Measurements from ENCODE around the gene RSPO1. TPM values are rescaled to one million over a fixed set of nuclear protein-coding genes. Genes with fewer than 3 reads are reported as not detected.

The RSPO1 gene
- total and polyA plus RNA-seq, 2 experiments from 2014 or later, result 0.22 TPM; not detected in 1

GRCh38 chr1:37660664-37661063, 26.0 kb upstream of the RSPO1 start:
- no peaks in the 10 kb centered on the region for H3K27me3 ChIP-seq (replicated peaks; ENCODE audit: insufficient read depth)
- in situ Hi-C loops (cut with MboI), result no loop called here
- no peak for DNase-seq
- H3K36me3 ChIP-seq (ENCODE audit: low read depth), result no peaks in the 10 kb centered on the region
- H3K4me3 ChIP-seq, result no peak overlapping the region
- H3K9me3 ChIP-seq (ENCODE audit: low read depth), result no peaks in the 10 kb centered on the region
- H3K9me2 ChIP-seq (ENCODE audit: insufficient read depth), result no peaks in the 10 kb centered on the region
- no peak overlapping the region for H3K27ac ChIP-seq
- H3K79me2 ChIP-seq (ENCODE audit: insufficient read depth), result no peaks in the 10 kb centered on the region
- no peaks in the 10 kb centered on the region for H3F3A ChIP-seq (ENCODE audit: insufficient read depth)
- no peaks in the 10 kb centered on the region for H4K20me1 ChIP-seq (ENCODE audit: insufficient read depth)
- 71 to 74% methylated on average over 9 to 10 of the region's 10 CpGs for WGBS, 2 experiments (ENCODE audit: low coverage in 1 of 2, low lambda C conversion rate in 2 of 2, missing lambda C conversion rate in 2 of 2)
- no peak overlapping the region for H3K4me2 ChIP-seq (ENCODE audit: unreplicated experiment)
- H2AFZ ChIP-seq, result no peak overlapping the region
- H3K4me1 ChIP-seq (ENCODE audit: insufficient read depth), result no peaks in the 10 kb centered on the region
- H3K9ac ChIP-seq, result no peak overlapping the region
- TF ChIP-seq EZH2 (IDR thresholded peaks at IDR 0.05; ENCODE audit: insufficient read depth, poor library complexity, severe bottlenecking) (no peak), EZH2phosphoT487 (IDR thresholded peaks at IDR 0.05; ENCODE audit: insufficient read depth, low read depth) (no peak)

GRCh38 chr1:37658486-37658885, 23.8 kb upstream of the RSPO1 start:
- Histone ChIP-seq H3K4me2 (ENCODE audit: unreplicated experiment) (no peak overlapping the region), H3K27ac (no peak overlapping the region), H3K27me3 (replicated peaks; ENCODE audit: insufficient read depth) (no peaks in the 10 kb centered on the region), H3F3A (ENCODE audit: insufficient read depth) (no peaks in the 10 kb centered on the region), H3K9me2 (ENCODE audit: insufficient read depth) (no peaks in the 10 kb centered on the region), H3K79me2 (ENCODE audit: insufficient read depth) (no peaks in the 10 kb centered on the region), H3K36me3 (ENCODE audit: low read depth) (no peaks in the 10 kb centered on the region), H3K9me3 (ENCODE audit: low read depth) (no peaks in the 10 kb centered on the region), H3K9ac (no peak overlapping the region), H2AFZ (no peak overlapping the region), H3K4me3 (no peak overlapping the region), H3K4me1 (ENCODE audit: insufficient read depth) (no peaks in the 10 kb centered on the region), H4K20me1 (ENCODE audit: insufficient read depth) (no peaks in the 10 kb centered on the region)
- DNase-seq, result no peak
- TF ChIP-seq EZH2 (IDR thresholded peaks at IDR 0.05; ENCODE audit: insufficient read depth, poor library complexity, severe bottlenecking), result no peak
- no peak for TF ChIP-seq EZH2phosphoT487 (IDR thresholded peaks at IDR 0.05; ENCODE audit: insufficient read depth, low read depth)
- in situ Hi-C loops (cut with MboI), result no loop called here
- WGBS, 2 experiments (ENCODE audit: low coverage in 1 of 2, low lambda C conversion rate in 2 of 2, missing lambda C conversion rate in 2 of 2), result 82 to 84% methylated on average over 6 of the region's 6 CpGs

DNA sequence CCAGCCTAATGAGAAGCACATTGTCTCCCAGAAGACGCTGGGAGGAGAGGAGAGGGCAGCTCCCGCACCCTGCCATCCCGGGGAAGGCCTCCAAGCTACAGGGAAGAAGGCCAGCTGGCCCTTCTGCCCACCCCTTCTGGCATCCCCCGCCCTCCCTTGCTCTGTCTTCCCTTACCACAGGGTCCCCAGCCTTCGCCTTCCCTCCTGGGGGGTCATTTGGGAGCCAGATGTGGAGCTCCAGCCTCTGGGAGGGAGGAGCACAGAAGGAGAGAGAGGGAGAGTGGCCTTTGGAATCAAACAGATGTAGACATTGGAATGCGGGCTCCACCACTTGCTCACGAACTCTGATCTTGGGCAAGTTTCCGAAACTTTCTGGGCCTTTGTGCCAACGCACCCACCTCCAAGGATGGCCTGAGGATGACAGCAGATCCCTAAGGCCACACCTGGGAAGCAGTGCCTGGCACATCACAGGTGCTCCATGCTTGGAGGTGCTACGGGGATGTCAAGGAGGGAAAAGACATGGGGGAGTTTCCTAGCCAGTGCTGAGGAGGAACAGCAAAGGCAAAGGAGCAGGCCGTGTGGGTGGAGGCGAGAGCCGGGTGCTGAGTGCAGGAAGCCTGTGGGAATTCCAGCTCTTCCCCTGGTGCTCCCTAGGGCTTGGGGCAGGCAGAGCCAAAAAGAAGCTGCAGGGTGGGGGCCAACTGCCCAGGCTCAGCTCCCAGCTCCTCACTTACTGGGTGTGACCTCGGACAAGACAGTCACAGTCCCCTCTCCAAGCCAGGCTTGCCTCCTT, 23.1 kb upstream of the RSPO1 start:
- H3K4me2 ChIP-seq (ENCODE audit: unreplicated experiment), result no peak overlapping the region

GRCh38 chr1:37656881-37657280, 22.2 kb upstream of the RSPO1 start:
- no peak for TF ChIP-seq EZH2phosphoT487 (IDR thresholded peaks at IDR 0.05; ENCODE audit: insufficient read depth, low read depth)
- no peak for TF ChIP-seq EZH2 (IDR thresholded peaks at IDR 0.05; ENCODE audit: insufficient read depth, poor library complexity, severe bottlenecking)
- no peak overlapping the region for H3K4me3 ChIP-seq
- no peaks in the 10 kb centered on the region for H3K27me3 ChIP-seq (replicated peaks; ENCODE audit: insufficient read depth)
- no peaks in the 10 kb centered on the region for H3K9me2 ChIP-seq (ENCODE audit: insufficient read depth)
- 16 to 17% methylated on average over 11 of the region's 11 CpGs for WGBS, 2 experiments (ENCODE audit: low coverage in 1 of 2, low lambda C conversion rate in 2 of 2, missing lambda C conversion rate in 2 of 2)
- H3K36me3 ChIP-seq (ENCODE audit: low read depth), result no peaks in the 10 kb centered on the region
- no peaks in the 10 kb centered on the region for H3K79me2 ChIP-seq (ENCODE audit: insufficient read depth)
- H4K20me1 ChIP-seq (ENCODE audit: insufficient read depth), result no peaks in the 10 kb centered on the region
- no peaks in the 10 kb centered on the region for H3K4me1 ChIP-seq (ENCODE audit: insufficient read depth)
- in situ Hi-C loops (cut with MboI), result no loop called here
- DNase-seq, result no peak
- no peaks in the 10 kb centered on the region for H3K9me3 ChIP-seq (ENCODE audit: low read depth)
- H3F3A ChIP-seq (ENCODE audit: insufficient read depth), result no peaks in the 10 kb centered on the region
- no peak overlapping the region for H3K4me2 ChIP-seq (ENCODE audit: unreplicated experiment)
- no peak overlapping the region for H2AFZ ChIP-seq
- no peak overlapping the region for H3K9ac ChIP-seq
- no peak overlapping the region for H3K27ac ChIP-seq

More for the DNA sequence above, 23.1 kb upstream of the RSPO1 start:
- H3K79me2 ChIP-seq (ENCODE audit: insufficient read depth), result no peaks in the 10 kb centered on the region
- no peaks in the 10 kb centered on the region for H3K9me3 ChIP-seq (ENCODE audit: low read depth)
- no peaks in the 10 kb centered on the region for H3F3A ChIP-seq (ENCODE audit: insufficient read depth)
- H3K27ac ChIP-seq, result no peak overlapping the region
- TF ChIP-seq EZH2 (IDR thresholded peaks at IDR 0.05; ENCODE audit: insufficient read depth, poor library complexity, severe bottlenecking), result no peak
- no peak for TF ChIP-seq EZH2phosphoT487 (IDR thresholded peaks at IDR 0.05; ENCODE audit: insufficient read depth, low read depth)
- WGBS, 2 experiments (ENCODE audit: low coverage in 1 of 2, low lambda C conversion rate in 2 of 2, missing lambda C conversion rate in 2 of 2), result 7 to 11% methylated on average over 13 to 14 of the region's 14 CpGs
- no peaks in the 10 kb centered on the region for H3K9me2 ChIP-seq (ENCODE audit: insufficient read depth)
- no peaks in the 10 kb centered on the region for H3K27me3 ChIP-seq (replicated peaks; ENCODE audit: insufficient read depth)
- H4K20me1 ChIP-seq (ENCODE audit: insufficient read depth), result no peaks in the 10 kb centered on the region
- H3K4me1 ChIP-seq (ENCODE audit: insufficient read depth), result no peaks in the 10 kb centered on the region
- in situ Hi-C loops (cut with MboI), result no loop called here
- no peak overlapping the region for H3K4me3 ChIP-seq
- no peaks in the 10 kb centered on the region for H3K36me3 ChIP-seq (ENCODE audit: low read depth)
- H3K9ac ChIP-seq, result no peak overlapping the region
- H2AFZ ChIP-seq, result no peak overlapping the region
- DNase-seq, result peak; percentile 40

Data from GM23248 (cell line).